DND-41 (cell line): ENCODE data around the gene MINAR2.

Source experiments
- CTCF ChIP-seq: IDR thresholded peaks from 2 replicates; pipeline ENCODE4 v1.5.1; 2012; ENCODE audit warnings: borderline replicate concordance, low read length, moderate library complexity, mild to moderate bottlenecking; ENCODE audit not compliant: poor library complexity, severe bottlenecking; ENCODE audit errors: extremely low read depth
- EZH2 ChIP-seq: IDR thresholded peaks from 3 replicates; pipeline ENCODE4 v1.6.1; 2012; ENCODE audit warnings: borderline replicate concordance, low read depth, mild to moderate bottlenecking, moderate library complexity, low read length, inconsistent platforms; ENCODE audit not compliant: severe bottlenecking

DNA sequence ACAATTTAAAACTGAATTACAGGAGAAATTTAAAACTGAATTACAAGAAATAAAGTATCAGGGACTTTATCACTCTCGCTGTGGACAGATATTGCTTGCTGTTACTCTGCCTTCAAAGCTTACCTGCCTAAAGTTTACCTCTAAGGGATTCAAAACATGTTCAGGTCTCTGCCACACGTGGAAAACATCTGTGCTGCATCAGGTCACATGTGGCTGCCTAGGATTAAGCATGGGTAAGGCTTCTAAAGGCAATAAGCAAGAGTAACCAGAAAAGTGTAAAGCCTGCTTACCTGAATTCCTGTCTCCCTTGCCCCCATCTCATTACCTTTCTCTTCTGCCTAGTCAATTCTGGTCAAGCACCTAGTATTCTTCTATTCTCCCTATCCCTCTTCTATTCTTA, 18.9 kb downstream of the MINAR2 start:
- TF ChIP-seq CTCF (no peak), EZH2 (no peak)
